Measurements from ENCODE around the gene C1orf21.

C1orf21 gene

DNA sequence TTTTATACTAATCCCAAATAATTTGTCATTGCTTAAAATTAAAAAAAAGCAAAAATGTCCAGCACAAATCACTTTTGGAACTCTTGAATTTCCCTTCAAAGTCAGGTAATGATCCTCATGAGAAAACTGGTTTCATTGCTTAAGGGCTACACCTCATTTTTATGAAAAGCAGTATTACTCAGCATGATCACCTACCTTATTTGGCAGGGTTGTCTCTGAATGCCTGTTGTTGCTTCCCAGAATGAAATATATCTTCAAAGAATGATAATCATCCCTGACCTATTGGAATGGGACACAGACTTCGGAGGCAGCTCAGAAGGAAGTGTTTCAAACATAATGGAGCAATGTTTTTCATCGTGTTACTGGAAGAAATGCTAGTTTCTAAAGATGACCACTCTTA lies 29.7 kb downstream of the C1orf21 start:
- no peak for TF ChIP-seq ZNF274 (IDR thresholded peaks at IDR 0.05; ENCODE audit: low read depth, low read length)
- no peak overlapping the region for H3K4me3 ChIP-seq (ENCODE audit: low read length)

GRCh38 chr1:184416946-184417345 lies 30.1 kb downstream of the C1orf21 start:
- no peak overlapping the region for H3K4me3 ChIP-seq (ENCODE audit: low read length)
- TF ChIP-seq ZNF274 (IDR thresholded peaks at IDR 0.05; ENCODE audit: low read depth, low read length), result no peak

DNA sequence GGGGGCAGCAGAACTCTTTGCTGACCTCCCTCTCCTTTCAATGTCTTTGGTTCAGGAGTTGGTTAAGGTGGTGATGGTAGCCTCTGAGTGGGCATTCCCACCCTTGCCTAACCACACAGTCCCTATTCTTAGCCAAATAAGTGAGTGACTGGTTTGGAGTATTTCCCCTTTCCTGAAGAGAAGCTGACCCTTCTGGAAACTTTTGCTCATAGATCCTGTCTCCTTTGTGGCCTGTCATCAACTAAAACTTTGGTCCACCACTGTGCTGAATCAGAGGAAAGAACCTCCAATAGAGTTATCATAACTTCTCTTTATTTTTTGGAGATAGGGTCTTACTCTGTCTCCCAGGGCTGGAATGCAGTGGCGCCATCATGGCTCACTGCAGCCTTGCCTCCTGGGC lies 31.1 kb downstream of the C1orf21 start:
- H3K4me3 ChIP-seq (ENCODE audit: low read length), result no peak overlapping the region
- TF ChIP-seq ZNF274 (IDR thresholded peaks at IDR 0.05; ENCODE audit: low read depth, low read length), result no peak

GRCh38 chr1:184418652-184419349 lies 32.0 kb downstream of the C1orf21 start:
- no peak for TF ChIP-seq ZNF274 (IDR thresholded peaks at IDR 0.05; ENCODE audit: low read depth, low read length)
- H3K4me3 ChIP-seq (ENCODE audit: low read length), result no peak overlapping the region

- TF ChIP-seq ZNF274 (IDR thresholded peaks at IDR 0.05; ENCODE audit: low read depth, low read length), result no peak
- H3K4me3 ChIP-seq (ENCODE audit: low read length), result no peak overlapping the region
Observed at GRCh38 chr1:184419350-184420161, 32.7 kb downstream of the C1orf21 start.

- no peak overlapping the region for H3K4me3 ChIP-seq (ENCODE audit: low read length)
- no peak for TF ChIP-seq ZNF274 (IDR thresholded peaks at IDR 0.05; ENCODE audit: low read depth, low read length)
Observed at GRCh38 chr1:184422490-184423233, 35.8 kb downstream of the C1orf21 start.

- no peak for TF ChIP-seq ZNF274 (IDR thresholded peaks at IDR 0.05; ENCODE audit: low read depth, low read length)
- no peak overlapping the region for H3K4me3 ChIP-seq (ENCODE audit: low read length)
Observed at GRCh38 chr1:184423649-184424048, 36.8 kb downstream of the C1orf21 start.

GRCh38 chr1:184424157-184424556 lies 37.3 kb downstream of the C1orf21 start:
- TF ChIP-seq ZNF274 (IDR thresholded peaks at IDR 0.05; ENCODE audit: low read depth, low read length), result no peak
- H3K4me3 ChIP-seq (ENCODE audit: low read length), result no peak overlapping the region

DNA sequence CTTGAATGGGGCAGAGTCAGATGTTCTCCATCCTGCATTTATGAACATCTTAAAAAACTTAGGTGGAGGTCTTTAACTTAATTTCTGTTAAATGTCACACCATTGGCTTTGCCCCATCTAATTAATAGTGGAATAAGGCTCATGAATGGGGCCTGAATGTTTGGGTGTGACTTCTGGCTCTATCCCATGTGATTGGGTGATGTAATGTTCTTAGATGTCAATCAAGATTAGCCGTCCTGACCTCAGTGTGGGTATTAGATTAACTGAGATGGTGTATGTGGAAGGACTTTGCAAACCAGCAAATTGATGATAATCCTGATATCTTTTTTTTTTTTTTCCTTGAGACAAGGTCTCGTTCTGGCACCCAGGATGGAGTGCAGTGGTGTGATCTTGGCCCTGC lies 38.1 kb downstream of the C1orf21 start:
- TF ChIP-seq ZNF274 (IDR thresholded peaks at IDR 0.05; ENCODE audit: low read depth, low read length), result no peak
- no peak overlapping the region for H3K4me3 ChIP-seq (ENCODE audit: low read length)

GRCh38 chr1:184425449-184426277 lies 38.8 kb downstream of the C1orf21 start:
- no peak for TF ChIP-seq ZNF274 (IDR thresholded peaks at IDR 0.05; ENCODE audit: low read depth, low read length)
- no peak overlapping the region for H3K4me3 ChIP-seq (ENCODE audit: low read length)

GRCh38 chr1:184426278-184426674 lies 39.4 kb downstream of the C1orf21 start:
- TF ChIP-seq ZNF274 (IDR thresholded peaks at IDR 0.05; ENCODE audit: low read depth, low read length), result no peak
- H3K4me3 ChIP-seq (ENCODE audit: low read length), result no peak overlapping the region

DNA sequence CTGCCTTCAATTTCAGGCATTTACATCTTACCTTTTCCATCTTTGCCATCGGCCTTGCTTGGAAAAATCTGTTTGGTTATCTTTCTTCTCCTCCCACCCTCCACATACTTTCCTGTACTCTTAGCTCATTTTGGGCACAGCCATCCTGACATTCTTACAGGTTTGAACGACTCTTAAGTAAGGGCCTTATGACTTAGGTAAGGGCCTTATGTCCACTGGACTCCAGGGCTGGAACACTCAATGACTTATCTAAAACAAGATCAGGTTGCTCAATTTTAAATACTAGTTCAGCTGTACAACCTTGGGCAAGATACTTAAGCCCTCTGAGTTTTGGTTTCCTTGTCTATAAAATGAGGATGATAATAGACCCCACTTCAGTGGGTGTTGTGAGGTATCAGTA lies 40.9 kb downstream of the C1orf21 start:
- no peak for TF ChIP-seq ZNF274 (IDR thresholded peaks at IDR 0.05; ENCODE audit: low read depth, low read length)
- no peak overlapping the region for H3K4me3 ChIP-seq (ENCODE audit: low read length)

DNA sequence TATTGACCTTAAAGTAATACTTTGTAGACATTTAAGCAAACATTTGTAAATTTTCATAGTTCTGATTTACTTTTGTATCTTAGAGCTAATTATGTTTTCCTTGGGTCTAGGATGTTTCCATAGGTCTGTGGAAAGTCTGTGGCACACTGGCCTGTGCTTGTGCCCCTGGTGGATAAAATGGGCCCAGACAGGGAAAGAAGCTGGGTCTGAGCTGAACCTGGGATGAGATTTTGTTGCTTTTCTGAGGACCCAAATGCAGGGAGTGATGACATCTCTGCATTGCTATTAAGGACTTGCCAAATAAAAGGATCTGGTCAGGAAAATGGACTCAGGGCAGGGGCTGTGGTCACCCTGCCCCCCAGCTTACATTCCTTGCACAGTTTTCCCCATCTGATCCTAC lies 41.8 kb downstream of the C1orf21 start:
- no peak for TF ChIP-seq ZNF274 (IDR thresholded peaks at IDR 0.05; ENCODE audit: low read depth, low read length)
- H3K4me3 ChIP-seq (ENCODE audit: low read length), result no peak overlapping the region

- no peak overlapping the region for H3K4me3 ChIP-seq (ENCODE audit: low read length)
- no peak for TF ChIP-seq ZNF274 (IDR thresholded peaks at IDR 0.05; ENCODE audit: low read depth, low read length)
Observed at GRCh38 chr1:184429335-184429734, 42.5 kb downstream of the C1orf21 start.

All from GM08714 (cell line).